GM19395 (cell line): ENCODE measurements around the gene ARHGEF6.
"Not testable (repeated sequence)": the region's sequence is repeated elsewhere in the genome, so short reads cannot be mapped to it uniquely, and the experiment has no call there.

ENCODE experiments used
- ATAC-seq: cut with Tn5 transposase; IDR thresholded peaks from one replicate; pipeline ENCODE4 v1.9.1; 2021; ENCODE audit warnings: mild to moderate bottlenecking, moderate library complexity; ENCODE audit not compliant: unreplicated experiment

The ARHGEF6 gene

GRCh38 chrX:136783159-136783558, 2.4 kb upstream of the ARHGEF6 start:
- ATAC-seq, result no peak

- no peak for ATAC-seq
Measured at GRCh38 chrX:136781180-136781797, 557 bp upstream of the ARHGEF6 start.

GRCh38 chrX:136780241-136780640, 491 bp downstream of the ARHGEF6 start:
- ATAC-seq, result no peak

- ATAC-seq, result peak; percentile 57
Measured at GRCh38 chrX:136779346-136779781, 1.4 kb downstream of the ARHGEF6 start.

- no peak for ATAC-seq
Measured at GRCh38 chrX:136778916-136779315, 1.8 kb downstream of the ARHGEF6 start.

GRCh38 chrX:136778020-136778419, 2.7 kb downstream of the ARHGEF6 start:
- no peak for ATAC-seq

GRCh38 chrX:136773648-136774047, 7.1 kb downstream of the ARHGEF6 start:
- no peak for ATAC-seq

GRCh38 chrX:136771869-136772268, 8.9 kb downstream of the ARHGEF6 start:
- ATAC-seq, result not testable (repeated sequence)

GRCh38 chrX:136768469-136769084, 12.2 kb downstream of the ARHGEF6 start:
- ATAC-seq, result no peak

GRCh38 chrX:136767104-136767941, 13.4 kb downstream of the ARHGEF6 start:
- peak; percentile 73 for ATAC-seq

GRCh38 chrX:136766785-136767103, 14.0 kb downstream of the ARHGEF6 start:
- ATAC-seq, result peak; percentile 4

- ATAC-seq, result no peak
Measured at GRCh38 chrX:136765821-136766356, 14.8 kb downstream of the ARHGEF6 start.

- ATAC-seq, result no peak
Measured at GRCh38 chrX:136764206-136764605, 16.5 kb downstream of the ARHGEF6 start.

GRCh38 chrX:136762820-136763452, 17.8 kb downstream of the ARHGEF6 start:
- no peak for ATAC-seq

GRCh38 chrX:136761421-136761820, 19.3 kb downstream of the ARHGEF6 start:
- no peak for ATAC-seq

- ATAC-seq, result peak; percentile 68
Measured at GRCh38 chrX:136759968-136760367, 20.8 kb downstream of the ARHGEF6 start.

GRCh38 chrX:136755411-136755810, 25.3 kb downstream of the ARHGEF6 start:
- ATAC-seq, result no peak

- ATAC-seq, result no peak
Measured at GRCh38 chrX:136754651-136755050, 26.1 kb downstream of the ARHGEF6 start.

- no peak for ATAC-seq
Measured at GRCh38 chrX:136752796-136753195, 27.9 kb downstream of the ARHGEF6 start.

GRCh38 chrX:136752346-136752745, 28.4 kb downstream of the ARHGEF6 start:
- ATAC-seq, result no peak

GRCh38 chrX:136750364-136750763, 30.4 kb downstream of the ARHGEF6 start:
- no peak for ATAC-seq
